ENCODE data around the gene ERAL1.

DNA sequence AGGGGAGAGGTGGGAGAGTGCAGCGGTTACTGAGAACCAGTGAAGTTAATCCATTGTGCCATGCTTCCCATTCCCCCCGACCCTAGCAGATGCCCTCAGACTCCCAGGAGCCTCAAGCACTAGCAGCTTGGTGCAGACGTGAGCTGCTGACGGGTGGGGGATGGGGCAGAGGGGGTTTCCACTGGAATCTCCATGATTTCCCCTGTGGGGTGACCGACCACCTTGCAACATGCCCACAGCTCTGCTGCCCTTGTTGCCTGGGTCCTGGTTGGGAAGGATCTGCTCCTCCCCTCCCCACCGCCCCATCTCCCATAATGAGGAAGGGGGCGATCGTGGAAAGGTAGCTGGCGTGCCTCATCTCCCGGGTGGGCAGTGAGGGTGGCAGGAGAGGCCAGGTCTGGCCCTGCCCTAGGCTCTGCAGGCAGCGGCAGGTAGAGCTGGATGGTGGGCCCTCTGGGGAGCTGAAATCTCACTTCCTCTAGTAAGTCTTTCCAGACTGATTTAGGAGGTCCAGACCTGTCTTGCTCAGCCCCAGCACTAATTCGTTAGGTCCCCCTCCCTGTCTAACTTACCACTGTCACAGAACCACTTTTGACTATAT, 33.2 kb downstream of the ERAL1 start:
- TF ChIP-seq, protein P1, sequence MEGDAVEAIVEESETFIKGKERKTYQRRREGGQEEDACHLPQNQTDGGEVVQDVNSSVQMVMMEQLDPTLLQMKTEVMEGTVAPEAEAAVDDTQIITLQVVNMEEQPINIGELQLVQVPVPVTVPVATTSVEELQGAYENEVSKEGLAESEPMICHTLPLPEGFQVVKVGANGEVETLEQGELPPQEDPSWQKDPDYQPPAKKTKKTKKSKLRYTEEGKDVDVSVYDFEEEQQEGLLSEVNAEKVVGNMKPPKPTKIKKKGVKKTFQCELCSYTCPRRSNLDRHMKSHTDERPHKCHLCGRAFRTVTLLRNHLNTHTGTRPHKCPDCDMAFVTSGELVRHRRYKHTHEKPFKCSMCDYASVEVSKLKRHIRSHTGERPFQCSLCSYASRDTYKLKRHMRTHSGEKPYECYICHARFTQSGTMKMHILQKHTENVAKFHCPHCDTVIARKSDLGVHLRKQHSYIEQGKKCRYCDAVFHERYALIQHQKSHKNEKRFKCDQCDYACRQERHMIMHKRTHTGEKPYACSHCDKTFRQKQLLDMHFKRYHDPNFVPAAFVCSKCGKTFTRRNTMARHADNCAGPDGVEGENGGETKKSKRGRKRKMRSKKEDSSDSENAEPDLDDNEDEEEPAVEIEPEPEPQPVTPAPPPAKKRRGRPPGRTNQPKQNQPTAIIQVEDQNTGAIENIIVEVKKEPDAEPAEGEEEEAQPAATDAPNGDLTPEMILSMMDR (IDR thresholded peaks at IDR 0.05) = no peak
- no peak for TF ChIP-seq EZH2 (IDR thresholded peaks at IDR 0.05; ENCODE audit: borderline replicate concordance, insufficient read depth, low read depth, low read length, poor library complexity, severe bottlenecking)
